IMR-90 (cell line): Measurements from ENCODE around the gene ZFTA.

Source experiments
- MAFK ChIP-seq: IDR thresholded peaks from 2 replicates; pipeline ENCODE4 v1.6.1; 2012; ENCODE audit warnings: low read depth, low read length, improper control_type of control experiment
- POLR2A ChIP-seq: IDR thresholded peaks from 2 replicates; pipeline ENCODE4 v1.6.1; 2012; ENCODE audit warnings: mild to moderate bottlenecking, low read depth, low read length
- RCOR1 ChIP-seq: IDR thresholded peaks from 2 replicates; pipeline ENCODE4 v1.6.1; 2012; ENCODE audit warnings: mild to moderate bottlenecking, low read length, improper control_type of control experiment; ENCODE audit not compliant: insufficient replicate concordance
- TF ChIP-seq, protein P1 (sequence below): conservative IDR thresholded peaks from 2 replicates; pipeline ENCODE4 v1.5.1; 2012; ENCODE audit warnings: mild to moderate bottlenecking, low read depth, low read length, improper control_type of control experiment

DNA sequence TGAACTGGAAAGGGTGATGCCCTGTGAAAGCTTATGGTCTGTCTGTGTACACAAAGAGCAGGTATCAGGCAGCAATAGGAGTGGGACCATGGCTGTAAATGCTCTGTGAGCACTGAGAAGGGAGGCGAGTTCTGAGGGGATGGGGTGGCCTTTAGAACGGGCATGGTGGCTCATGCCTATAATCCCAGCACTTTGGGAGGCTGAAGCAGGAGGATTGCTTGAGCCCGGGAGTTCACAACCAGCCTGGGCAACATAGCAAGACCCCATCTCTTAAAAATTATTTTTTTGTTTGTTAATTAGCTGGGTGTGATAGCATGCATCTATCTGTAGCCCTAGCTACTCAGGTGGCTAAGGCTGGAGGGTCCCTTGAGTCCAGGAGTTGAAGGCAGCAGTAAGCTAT lies 48.2 kb upstream of the ZFTA start:
- TF ChIP-seq MAFK (no peak), RCOR1 (no peak), POLR2A (no peak)
- TF ChIP-seq, protein P1, sequence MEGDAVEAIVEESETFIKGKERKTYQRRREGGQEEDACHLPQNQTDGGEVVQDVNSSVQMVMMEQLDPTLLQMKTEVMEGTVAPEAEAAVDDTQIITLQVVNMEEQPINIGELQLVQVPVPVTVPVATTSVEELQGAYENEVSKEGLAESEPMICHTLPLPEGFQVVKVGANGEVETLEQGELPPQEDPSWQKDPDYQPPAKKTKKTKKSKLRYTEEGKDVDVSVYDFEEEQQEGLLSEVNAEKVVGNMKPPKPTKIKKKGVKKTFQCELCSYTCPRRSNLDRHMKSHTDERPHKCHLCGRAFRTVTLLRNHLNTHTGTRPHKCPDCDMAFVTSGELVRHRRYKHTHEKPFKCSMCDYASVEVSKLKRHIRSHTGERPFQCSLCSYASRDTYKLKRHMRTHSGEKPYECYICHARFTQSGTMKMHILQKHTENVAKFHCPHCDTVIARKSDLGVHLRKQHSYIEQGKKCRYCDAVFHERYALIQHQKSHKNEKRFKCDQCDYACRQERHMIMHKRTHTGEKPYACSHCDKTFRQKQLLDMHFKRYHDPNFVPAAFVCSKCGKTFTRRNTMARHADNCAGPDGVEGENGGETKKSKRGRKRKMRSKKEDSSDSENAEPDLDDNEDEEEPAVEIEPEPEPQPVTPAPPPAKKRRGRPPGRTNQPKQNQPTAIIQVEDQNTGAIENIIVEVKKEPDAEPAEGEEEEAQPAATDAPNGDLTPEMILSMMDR, result no peak
